NB4 (cell line): Measurements from ENCODE around the gene VIM.

Experiments
- POLR2A ChIP-seq: IDR thresholded peaks from 2 replicates; pipeline ENCODE4 v1.6.1; 2011; ENCODE audit warnings: mild to moderate bottlenecking; ENCODE audit not compliant: insufficient read length; ENCODE audit errors: extremely low read depth
- TF ChIP-seq, protein P1 (sequence below): IDR thresholded peaks from one replicate; pipeline ENCODE4 v1.5.1; 2012; ENCODE audit warnings: low read depth, low read length
- TF ChIP-seq, protein P2 (sequence below): IDR thresholded peaks from 2 replicates; pipeline ENCODE4 v1.6.1; 2011; ENCODE audit warnings: low read depth, low read length

DNA sequence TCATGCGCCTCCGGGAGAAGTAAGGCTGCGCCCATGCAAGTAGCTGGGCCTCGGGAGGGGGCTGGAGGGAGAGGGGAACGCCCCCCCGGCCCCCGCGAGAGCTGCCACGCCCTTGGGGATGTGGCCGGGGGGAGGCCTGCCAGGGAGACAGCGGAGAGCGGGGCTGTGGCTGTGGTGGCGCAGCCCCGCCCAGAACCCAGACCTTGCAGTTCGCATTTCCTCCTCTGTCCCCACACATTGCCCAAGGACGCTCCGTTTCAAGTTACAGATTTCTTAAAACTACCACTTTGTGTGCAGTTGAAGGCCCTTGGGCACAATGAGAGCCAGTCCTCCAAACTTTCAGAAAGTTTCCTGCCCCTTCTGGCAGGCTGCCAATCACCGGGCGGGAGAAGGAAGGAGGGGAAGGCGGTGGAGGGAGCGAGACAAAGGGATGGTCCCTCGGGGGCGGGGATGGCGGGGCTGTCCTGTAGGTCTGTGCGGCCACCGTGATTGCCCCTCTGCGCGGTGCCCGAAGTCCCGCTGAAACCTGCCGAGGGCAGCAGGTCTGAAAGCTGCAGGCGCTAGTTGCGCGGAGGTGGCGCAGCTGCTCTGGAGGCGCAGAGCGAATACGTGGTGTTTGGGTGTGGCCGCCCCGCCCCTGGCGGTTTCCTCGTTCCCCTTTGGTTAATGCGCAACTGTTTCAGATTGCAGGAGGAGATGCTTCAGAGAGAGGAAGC, 2.1 kb downstream of the VIM start:
- TF ChIP-seq, protein P1, sequence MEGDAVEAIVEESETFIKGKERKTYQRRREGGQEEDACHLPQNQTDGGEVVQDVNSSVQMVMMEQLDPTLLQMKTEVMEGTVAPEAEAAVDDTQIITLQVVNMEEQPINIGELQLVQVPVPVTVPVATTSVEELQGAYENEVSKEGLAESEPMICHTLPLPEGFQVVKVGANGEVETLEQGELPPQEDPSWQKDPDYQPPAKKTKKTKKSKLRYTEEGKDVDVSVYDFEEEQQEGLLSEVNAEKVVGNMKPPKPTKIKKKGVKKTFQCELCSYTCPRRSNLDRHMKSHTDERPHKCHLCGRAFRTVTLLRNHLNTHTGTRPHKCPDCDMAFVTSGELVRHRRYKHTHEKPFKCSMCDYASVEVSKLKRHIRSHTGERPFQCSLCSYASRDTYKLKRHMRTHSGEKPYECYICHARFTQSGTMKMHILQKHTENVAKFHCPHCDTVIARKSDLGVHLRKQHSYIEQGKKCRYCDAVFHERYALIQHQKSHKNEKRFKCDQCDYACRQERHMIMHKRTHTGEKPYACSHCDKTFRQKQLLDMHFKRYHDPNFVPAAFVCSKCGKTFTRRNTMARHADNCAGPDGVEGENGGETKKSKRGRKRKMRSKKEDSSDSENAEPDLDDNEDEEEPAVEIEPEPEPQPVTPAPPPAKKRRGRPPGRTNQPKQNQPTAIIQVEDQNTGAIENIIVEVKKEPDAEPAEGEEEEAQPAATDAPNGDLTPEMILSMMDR, result no peak
- TF ChIP-seq POLR2A, result no peak
- TF ChIP-seq, protein P2, sequence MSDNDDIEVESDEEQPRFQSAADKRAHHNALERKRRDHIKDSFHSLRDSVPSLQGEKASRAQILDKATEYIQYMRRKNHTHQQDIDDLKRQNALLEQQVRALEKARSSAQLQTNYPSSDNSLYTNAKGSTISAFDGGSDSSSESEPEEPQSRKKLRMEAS, result peak; percentile 26
